ENCODE results near the gene CLDN20.
"Not testable (repeated sequence)": the region's sequence is repeated elsewhere in the genome, so short reads cannot be mapped to it uniquely, and the experiment has no call there.

CLDN20 gene

GRCh38 chr6:155263373-155264063 lies at the start of gene CLDN20:
TSS of gene CLDN20 (plus strand) at chr6:155264013. CDS start at chr6:155275720, 11,707 bp downstream.
- DNase-seq: no peak
- no peaks in the 10 kb centered on the region for H3K9me3 ChIP-seq (ENCODE audit: severe bottlenecking)
- no peak within 1 kb of the TSS for H3K27ac ChIP-seq

GRCh38 chr6:155215906-155216305 lies 47.9 kb upstream of the CLDN20 start:
- H3K9me3 ChIP-seq (ENCODE audit: severe bottlenecking): no peaks in the 10 kb centered on the region
- no peak overlapping the region for H3K4me3 ChIP-seq (ENCODE audit: low read depth, low read length)
- H3K36me3 ChIP-seq: peaks cover 34% of the 10 kb centered on the region
- no peak overlapping the region for H3K27ac ChIP-seq
- no peaks in the 10 kb centered on the region for H3K27me3 ChIP-seq (ENCODE audit: insufficient read depth, low read depth, severe bottlenecking)
- no peak for DNase-seq
- no peak for TF ChIP-seq CTCF (IDR thresholded peaks at IDR 0.05; ENCODE audit: low read depth, low read length)

More at GRCh38 chr6:155263373-155264063, at the start of gene CLDN20:
- no peaks in the 10 kb centered on the region for H3K27me3 ChIP-seq (ENCODE audit: insufficient read depth, low read depth, severe bottlenecking)
- TF ChIP-seq CTCF (IDR thresholded peaks at IDR 0.05; ENCODE audit: low read depth, low read length): no peak
- no peak within 1 kb of the TSS for H3K4me3 ChIP-seq (ENCODE audit: low read depth, low read length)
- peaks cover 28% of the 10 kb centered on the region for H3K36me3 ChIP-seq

GRCh38 chr6:155216312-155217046 lies 47.3 kb upstream of the CLDN20 start:
- H3K27me3 ChIP-seq (ENCODE audit: insufficient read depth, low read depth, severe bottlenecking): no peaks in the 10 kb centered on the region
- DNase-seq: no peak
- no peaks in the 10 kb centered on the region for H3K9me3 ChIP-seq (ENCODE audit: severe bottlenecking)

GRCh38 chr6:155218711-155219110 lies 45.1 kb upstream of the CLDN20 start:
- H3K36me3 ChIP-seq: peaks cover 22% of the 10 kb centered on the region
- DNase-seq; H3K9me3 ChIP-seq (ENCODE audit: severe bottlenecking); H3K4me3 ChIP-seq (ENCODE audit: low read depth, low read length); H3K27me3 ChIP-seq (ENCODE audit: insufficient read depth, low read depth, severe bottlenecking); H3K27ac ChIP-seq: not testable (repeated sequence)

More at GRCh38 chr6:155216312-155217046, 47.3 kb upstream of the CLDN20 start:
- no peak for TF ChIP-seq CTCF (IDR thresholded peaks at IDR 0.05; ENCODE audit: low read depth, low read length)
- H3K4me3 ChIP-seq (ENCODE audit: low read depth, low read length): no peak overlapping the region
- peaks cover 31% of the 10 kb centered on the region for H3K36me3 ChIP-seq
- no peak overlapping the region for H3K27ac ChIP-seq

- H3K27me3 ChIP-seq (ENCODE audit: insufficient read depth, low read depth, severe bottlenecking): no peaks in the 10 kb centered on the region
- no peaks in the 10 kb centered on the region for H3K9me3 ChIP-seq (ENCODE audit: severe bottlenecking)
- no peak overlapping the region for H3K4me3 ChIP-seq (ENCODE audit: low read depth, low read length)
- no peak overlapping the region for H3K27ac ChIP-seq
- H3K36me3 ChIP-seq: peaks cover 22% of the 10 kb centered on the region
- DNase-seq: no peak
- no peak for TF ChIP-seq CTCF (IDR thresholded peaks at IDR 0.05; ENCODE audit: low read depth, low read length)
Observed at GRCh38 chr6:155219299-155219698, 44.5 kb upstream of the CLDN20 start.

GRCh38 chr6:155219858-155220301 lies 43.9 kb upstream of the CLDN20 start:
- peaks cover 22% of the 10 kb centered on the region for H3K36me3 ChIP-seq
- no peak for TF ChIP-seq CTCF (IDR thresholded peaks at IDR 0.05; ENCODE audit: low read depth, low read length)
- H3K27me3 ChIP-seq (ENCODE audit: insufficient read depth, low read depth, severe bottlenecking): no peaks in the 10 kb centered on the region
- no peak for DNase-seq
- no peak overlapping the region for H3K4me3 ChIP-seq (ENCODE audit: low read depth, low read length)
- H3K9me3 ChIP-seq (ENCODE audit: severe bottlenecking): no peaks in the 10 kb centered on the region
- H3K27ac ChIP-seq: no peak overlapping the region
